Right lobe of liver (tissue), 4 donors: Measurements from ENCODE around the gene QSOX1.
"Not testable (repeated sequence)": the region's sequence is repeated elsewhere in the genome, so short reads cannot be mapped to it uniquely, and the experiment has no call there.

Source experiments
- CTCF ChIP-seq, 4 donors: fragments of 200-600 bp in 3 of 4; fragments of 450-650 bp in 1 of 4; IDR thresholded peaks; one replicate each; pipeline versions ENCODE4 v1.5.1 to v1.8.0; 2016 to 2022; ENCODE audit warnings: antibody characterized with exemption in 4 of 4, mild to moderate bottlenecking in 2 of 4
- POLR2A ChIP-seq: fragments of 450-650 bp; IDR thresholded peaks from one replicate; pipeline ENCODE4 v1.6.1; 2017; ENCODE audit warnings: antibody characterized with exemption, mild to moderate bottlenecking
- donor health status: DM: no; HTN: no; CAD: no.
- donor health status: DM: no; HTN: no; CAD: no.
- donor health status: DM: no; HTN: yes; CAD: no.

GRCh38 chr1:180202588-180202987, 47.9 kb downstream of the QSOX1 start:
- not testable (repeated sequence) for TF ChIP-seq CTCF (IDR thresholded peaks at IDR 0.05); POLR2A
